Measurements from ENCODE around the gene KATNBL1.

Gene KATNBL1

GRCh38 chr15:34154725-34155204 lies 55.1 kb downstream of the KATNBL1 start:
- Histone ChIP-seq H3K9ac (ENCODE audit: low read length) (no peak overlapping the region), H4K20me1 (ENCODE audit: insufficient read depth, low read length) (no peaks in the 10 kb centered on the region), H3K4me2 (ENCODE audit: low read length) (no peak overlapping the region), H2AFZ (ENCODE audit: low read depth, low read length) (no peak overlapping the region), H3K27me3 (ENCODE audit: low read depth, low read length) (no peaks in the 10 kb centered on the region), H3K27ac (ENCODE audit: low read length) (peak overlapping the region; percentile 89), H3K4me1 (ENCODE audit: low read length) (peaks cover 10% of the 10 kb centered on the region), H3K4me3 (ENCODE audit: low read length) (no peak overlapping the region), H3K36me3 (replicated peaks; ENCODE audit: low read depth, low read length) (peaks cover 88% of the 10 kb centered on the region), H3K9me3 (ENCODE audit: insufficient read depth, low read length) (peaks cover 33% of the 10 kb centered on the region), H3K79me2 (ENCODE audit: low read length) (no peaks in the 10 kb centered on the region)
- TF ChIP-seq CTCF (IDR thresholded peaks at IDR 0.05; ENCODE audit: low read depth, low read length) (no peak), EZH2phosphoT487 (IDR thresholded peaks at IDR 0.05; ENCODE audit: low read depth) (no peak)

DNA sequence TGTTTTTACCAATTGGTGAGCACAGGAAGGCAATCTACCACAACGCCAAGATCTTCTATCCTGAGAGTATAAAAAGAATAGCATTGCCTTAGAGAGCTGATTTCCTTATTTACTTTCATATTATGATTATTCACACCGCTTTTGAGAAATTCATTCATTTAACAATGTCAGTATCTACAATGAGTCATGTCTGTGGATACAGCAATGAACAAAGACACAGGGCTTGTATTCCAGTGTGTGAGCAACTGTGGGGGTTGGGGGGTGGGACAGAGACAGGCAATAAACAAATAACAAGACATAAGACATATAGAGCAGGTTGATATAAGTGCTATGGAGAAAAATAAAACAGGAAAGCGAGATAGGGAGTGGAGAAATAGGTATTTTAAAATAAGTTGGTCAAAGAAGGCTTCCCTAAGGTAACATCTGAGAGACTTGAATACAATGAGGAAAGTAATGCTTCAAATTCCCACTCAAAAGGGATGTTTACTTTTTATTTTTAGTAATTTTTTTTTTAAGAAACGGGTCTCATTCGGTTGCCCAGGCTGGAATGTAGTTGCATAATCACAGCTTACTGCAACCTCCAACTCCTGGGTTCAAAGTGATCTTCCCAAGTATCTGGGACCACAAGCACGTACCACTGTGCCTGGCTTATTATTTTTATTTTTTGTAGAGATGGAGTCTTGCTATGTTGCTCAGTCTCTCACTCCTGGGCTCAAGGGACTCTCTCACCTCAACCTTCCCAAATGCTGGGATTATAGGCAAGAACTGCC lies 62.3 kb downstream of the KATNBL1 start:
- Histone ChIP-seq H3K79me2 (ENCODE audit: low read length) (no peaks in the 10 kb centered on the region), H3K9me3 (ENCODE audit: insufficient read depth, low read length) (no peaks in the 10 kb centered on the region), H3K9ac (ENCODE audit: low read length) (no peak overlapping the region), H3K4me1 (ENCODE audit: low read length) (no peaks in the 10 kb centered on the region), H4K20me1 (ENCODE audit: insufficient read depth, low read length) (no peaks in the 10 kb centered on the region), H3K36me3 (replicated peaks; ENCODE audit: low read depth, low read length) (peaks cover 38% of the 10 kb centered on the region), H3K4me3 (ENCODE audit: low read length) (no peak overlapping the region), H2AFZ (ENCODE audit: low read depth, low read length) (no peak overlapping the region), H3K4me2 (ENCODE audit: low read length) (no peak overlapping the region), H3K27ac (ENCODE audit: low read length) (no peak overlapping the region), H3K27me3 (ENCODE audit: low read depth, low read length) (no peaks in the 10 kb centered on the region)
- TF ChIP-seq EZH2phosphoT487 (IDR thresholded peaks at IDR 0.05; ENCODE audit: low read depth) (no peak), CTCF (IDR thresholded peaks at IDR 0.05; ENCODE audit: low read depth, low read length) (no peak)

GRCh38 chr15:34133511-34133910 lies 76.4 kb downstream of the KATNBL1 start:
- H3K79me2 ChIP-seq (ENCODE audit: low read length) = no peaks in the 10 kb centered on the region
- no peak overlapping the region for H3K9ac ChIP-seq (ENCODE audit: low read length)
- H3K9me3 ChIP-seq (ENCODE audit: insufficient read depth, low read length) = no peaks in the 10 kb centered on the region
- H3K27me3 ChIP-seq (ENCODE audit: low read depth, low read length) = no peaks in the 10 kb centered on the region
- H4K20me1 ChIP-seq (ENCODE audit: insufficient read depth, low read length) = no peaks in the 10 kb centered on the region
- no peaks in the 10 kb centered on the region for H3K4me1 ChIP-seq (ENCODE audit: low read length)
- no peak overlapping the region for H3K4me2 ChIP-seq (ENCODE audit: low read length)
- H2AFZ ChIP-seq (ENCODE audit: low read depth, low read length) = no peak overlapping the region
- no peak for TF ChIP-seq EZH2phosphoT487 (IDR thresholded peaks at IDR 0.05; ENCODE audit: low read depth)
- TF ChIP-seq CTCF (IDR thresholded peaks at IDR 0.05; ENCODE audit: low read depth, low read length) = no peak
- H3K36me3 ChIP-seq (replicated peaks; ENCODE audit: low read depth, low read length) = peaks cover 5% of the 10 kb centered on the region
- H3K4me3 ChIP-seq (ENCODE audit: low read length) = no peak overlapping the region
- no peak overlapping the region for H3K27ac ChIP-seq (ENCODE audit: low read length)

DNA sequence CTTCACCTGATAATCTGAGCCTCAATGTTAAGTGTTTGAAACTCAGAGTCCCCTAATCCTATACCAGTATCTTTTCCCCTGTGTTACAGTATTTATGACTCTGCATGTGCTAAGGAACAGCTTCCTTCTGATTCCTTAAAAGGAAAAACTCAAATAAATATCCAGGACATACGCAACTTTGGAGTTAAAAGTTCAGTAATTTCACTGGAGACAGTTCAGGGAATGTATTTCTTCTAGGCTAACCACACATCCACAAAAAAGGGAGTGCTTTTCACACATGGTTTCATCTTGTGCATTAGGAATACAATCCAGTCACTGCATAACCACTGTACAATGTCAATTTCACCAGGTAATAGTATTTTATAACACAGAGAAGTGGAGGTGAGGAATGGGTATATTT lies 77.0 kb downstream of the KATNBL1 start:
- TF ChIP-seq EZH2phosphoT487 (IDR thresholded peaks at IDR 0.05; ENCODE audit: low read depth) (no peak), CTCF (IDR thresholded peaks at IDR 0.05; ENCODE audit: low read depth, low read length) (no peak)
- Histone ChIP-seq H4K20me1 (ENCODE audit: insufficient read depth, low read length) (no peaks in the 10 kb centered on the region), H3K9ac (ENCODE audit: low read length) (no peak overlapping the region), H3K27ac (ENCODE audit: low read length) (no peak overlapping the region), H3K4me2 (ENCODE audit: low read length) (no peak overlapping the region), H3K27me3 (ENCODE audit: low read depth, low read length) (no peaks in the 10 kb centered on the region), H2AFZ (ENCODE audit: low read depth, low read length) (no peak overlapping the region), H3K4me3 (ENCODE audit: low read length) (no peak overlapping the region), H3K36me3 (replicated peaks; ENCODE audit: low read depth, low read length) (peaks cover 5% of the 10 kb centered on the region), H3K79me2 (ENCODE audit: low read length) (no peaks in the 10 kb centered on the region), H3K9me3 (ENCODE audit: insufficient read depth, low read length) (no peaks in the 10 kb centered on the region), H3K4me1 (ENCODE audit: low read length) (no peaks in the 10 kb centered on the region)

Measured in OCI-LY3 (cell line).